ENCODE results near the gene NCSTN. TPM values are rescaled to one million over a fixed set of nuclear protein-coding genes. Genes with fewer than 3 reads are reported as not detected.

The NCSTN gene
- total RNA-seq, 1 experiment from 2014 or later: 67.8 TPM

- Mint-ChIP-seq H3K36me3 (ENCODE audit: insufficient read depth in 1 of 3, low read depth in 3 of 3) (peaks cover 10 to 44% (median 40%) of the 10 kb centered on the region in 3 experiments; a peak in 6 of 7 replicates), H3K27ac (no peak overlapping the region), H3K4me1 (peaks cover 25 to 26% of the 10 kb centered on the region in 2 experiments), H3K4me3 (no peak overlapping the region), H3K27me3 (ENCODE audit: low read depth) (peaks cover 2% of the 10 kb centered on the region; the same call in 1 of the 2 replicates), H3K9me3 (peaks cover 0 to 3% of the 10 kb centered on the region in 2 experiments; a peak in 1 of 5 replicates)
- H3T11ph ChIP-seq (ENCODE audit: low read length): no peak overlapping the region
- no peak overlapping the region for H2BK12ac ChIP-seq (ENCODE audit: insufficient read length, low read depth, low read length)
- no peak overlapping the region for H3K27ac ChIP-seq (ENCODE audit: insufficient read length, low read depth, low read length)
- no peak overlapping the region for H3K9ac ChIP-seq (ENCODE audit: extremely low read depth, insufficient read length, low read length)
- H2BK120ac ChIP-seq (ENCODE audit: low read depth, low read length, poor library complexity, severe bottlenecking): no peak overlapping the region
- no peak overlapping the region for H4K5ac ChIP-seq (ENCODE audit: insufficient read length, low read depth, low read length)
- H3K4me2 ChIP-seq (ENCODE audit: insufficient read depth, insufficient read length, low read length): no peak overlapping the region
- no peak overlapping the region for H3K14ac ChIP-seq (ENCODE audit: insufficient read depth, low read length)
- no peak overlapping the region for H3K23ac ChIP-seq (ENCODE audit: insufficient read length, low read depth, low read length)
- H3K79me1 ChIP-seq (ENCODE audit: insufficient read depth, low read depth, low read length, poor library complexity, severe bottlenecking): peaks cover 9% of the 10 kb centered on the region
- H2BK5ac ChIP-seq (ENCODE audit: insufficient read length, low read length): no peak overlapping the region
- no peak overlapping the region for H3K18ac ChIP-seq (ENCODE audit: insufficient read length, low read depth, low read length)
- H3K9me3 ChIP-seq (ENCODE audit: control insufficient read depth, low read depth, low read length): no peaks in the 10 kb centered on the region
- H3K23me2 ChIP-seq (ENCODE audit: insufficient read length, low read depth, low read length, poor library complexity, severe bottlenecking): peaks cover 7% of the 10 kb centered on the region
- no peaks in the 10 kb centered on the region for H3K27me3 ChIP-seq (ENCODE audit: insufficient read depth, low read length)
- H2BK20ac ChIP-seq (ENCODE audit: low read depth, low read length, poor library complexity, severe bottlenecking): no peak overlapping the region
- H2BK15ac ChIP-seq (ENCODE audit: low read depth, low read length): no peak overlapping the region
- H3K56ac ChIP-seq (ENCODE audit: insufficient read length, low read depth, low read length): no peak overlapping the region
- H2AK5ac ChIP-seq (ENCODE audit: insufficient read length, low read length): no peak overlapping the region
- no peak overlapping the region for H3K4ac ChIP-seq (ENCODE audit: low read depth, low read length)
- H2AFZ ChIP-seq (ENCODE audit: low read length): no peak overlapping the region
- DNase-seq: no peak
- no peaks in the 10 kb centered on the region for H3K4me1 ChIP-seq (ENCODE audit: insufficient read depth, low read length)
- TF ChIP-seq, protein P1, sequence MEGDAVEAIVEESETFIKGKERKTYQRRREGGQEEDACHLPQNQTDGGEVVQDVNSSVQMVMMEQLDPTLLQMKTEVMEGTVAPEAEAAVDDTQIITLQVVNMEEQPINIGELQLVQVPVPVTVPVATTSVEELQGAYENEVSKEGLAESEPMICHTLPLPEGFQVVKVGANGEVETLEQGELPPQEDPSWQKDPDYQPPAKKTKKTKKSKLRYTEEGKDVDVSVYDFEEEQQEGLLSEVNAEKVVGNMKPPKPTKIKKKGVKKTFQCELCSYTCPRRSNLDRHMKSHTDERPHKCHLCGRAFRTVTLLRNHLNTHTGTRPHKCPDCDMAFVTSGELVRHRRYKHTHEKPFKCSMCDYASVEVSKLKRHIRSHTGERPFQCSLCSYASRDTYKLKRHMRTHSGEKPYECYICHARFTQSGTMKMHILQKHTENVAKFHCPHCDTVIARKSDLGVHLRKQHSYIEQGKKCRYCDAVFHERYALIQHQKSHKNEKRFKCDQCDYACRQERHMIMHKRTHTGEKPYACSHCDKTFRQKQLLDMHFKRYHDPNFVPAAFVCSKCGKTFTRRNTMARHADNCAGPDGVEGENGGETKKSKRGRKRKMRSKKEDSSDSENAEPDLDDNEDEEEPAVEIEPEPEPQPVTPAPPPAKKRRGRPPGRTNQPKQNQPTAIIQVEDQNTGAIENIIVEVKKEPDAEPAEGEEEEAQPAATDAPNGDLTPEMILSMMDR (conservative IDR thresholded peaks at IDR 0.05): no peak
- no peaks in the 10 kb centered on the region for H4K20me1 ChIP-seq (ENCODE audit: control insufficient read depth, insufficient read depth, insufficient read length)
- no peak overlapping the region for H4K8ac ChIP-seq (replicated peaks; ENCODE audit: insufficient read length, low read depth, low read length)
- no peak overlapping the region for H4K91ac ChIP-seq (ENCODE audit: insufficient read length, low read depth, low read length)
- WGBS (ENCODE audit: extremely low coverage, insufficient read length, low lambda C conversion rate): no CpG with 5 or more reads among the region's 3 CpGs
- H3K79me2 ChIP-seq (ENCODE audit: insufficient read depth, low read length): peaks cover 12% of the 10 kb centered on the region; the same call in 1 of the 2 replicates
These were observed 3.0 kb upstream of the NCSTN start for GRCh38 chr1:160340146-160340545.

Data from H9 (cell line).